Measurements from ENCODE around the gene CHCHD3.

- TF ChIP-seq CTCF (IDR thresholded peaks at IDR 0.05) (no peak), POLR2A (IDR thresholded peaks at IDR 0.05) (no peak)
Measured at GRCh38 chr7:132915647-132916046, 166.2 kb downstream of the CHCHD3 start.

All from thyroid gland (tissue), 4 donors.